ENCODE measurements around the gene POMC. TPM values are rescaled to one million over a fixed set of nuclear protein-coding genes. Genes with fewer than 3 reads are reported as not detected.

Gene POMC
- total and polyA plus RNA-seq, 2 donors (not counting 1 experiment from before 2014, with no cell fraction given), result 3.4 to 16.7 TPM

GRCh38 chr2:25123682-25124081 lies 44.7 kb downstream of the POMC start:
- no peak overlapping the region for H3K27ac ChIP-seq (ENCODE audit: low read length in 2 of 2)
- Mint-ChIP-seq H3K9me3 (ENCODE audit: insufficient read depth) (no peaks in the 10 kb centered on the region), H3K27me3 (peaks cover 6% of the 10 kb centered on the region), H3K4me3 (no peak overlapping the region), H3K4me1 (no peaks in the 10 kb centered on the region), H3K27ac (no peak overlapping the region)
- H3K4me3 ChIP-seq (ENCODE audit: control extremely low read depth in 1 of 5, extremely low read depth in 1 of 5, insufficient read depth in 1 of 5, low read depth in 2 of 5, low read length in 4 of 5), result no peak overlapping the region
- DNase-seq (no peak), ATAC-seq (ENCODE audit: low read depth) (no peak)
- no peak overlapping the region for H2AFZ ChIP-seq (ENCODE audit: insufficient read depth, low read depth, low read length, poor library complexity, severe bottlenecking)
- H3K36me3 ChIP-seq (replicated peaks in 1 of 2; ENCODE audit: control extremely low read depth in 1 of 2, control insufficient read depth in 1 of 2, extremely low read depth in 1 of 2, insufficient read depth in 2 of 2, low read length in 1 of 2), result no peaks in the 10 kb centered on the region
- H4K20me1 ChIP-seq (ENCODE audit: control insufficient read depth, insufficient read depth, low read length, poor library complexity, severe bottlenecking), result no peaks in the 10 kb centered on the region
- ChIA-PET POLR2A (no interaction called here), CTCF (no interaction called here)
- H3K4me2 ChIP-seq (replicated peaks; ENCODE audit: low read depth, low read length, poor library complexity, severe bottlenecking), result no peak overlapping the region
- intact Hi-C loops (cut with micrococcal nuclease), result no loop called here
- no peak for TF ChIP-seq EZH2 (IDR thresholded peaks at IDR 0.05; ENCODE audit: borderline replicate concordance, insufficient read depth, low read depth, low read length, poor library complexity, severe bottlenecking)
- no peak overlapping the region for H3K9ac ChIP-seq (ENCODE audit: low read length)
- peaks cover 0 to 1% of the 10 kb centered on the region in 2 donors for H3K4me1 ChIP-seq (ENCODE audit: control insufficient read depth in 2 of 2, insufficient read depth in 2 of 2, low read length in 2 of 2)
- H3K9me3 ChIP-seq (ENCODE audit: control extremely low read depth in 1 of 3, control insufficient read depth in 2 of 3, insufficient read depth in 1 of 3, low read length in 2 of 3), result peaks cover 0 to 2% (median 0%) of the 10 kb centered on the region in 3 donors
- H3K79me2 ChIP-seq (ENCODE audit: control insufficient read depth, insufficient read depth, low read length), result no peaks in the 10 kb centered on the region
- WGBS (ENCODE audit: insufficient coverage), result 22% methylated on average over 1 of the region's 5 CpGs
- no peaks in the 10 kb centered on the region for H3K27me3 ChIP-seq (replicated peaks in 1 of 4; ENCODE audit: control extremely low read depth in 1 of 4, control insufficient read depth in 3 of 4, insufficient read depth in 4 of 4, low read length in 3 of 4)

- Histone ChIP-seq H3K4me3 (ENCODE audit: control extremely low read depth in 1 of 5, extremely low read depth in 1 of 5, insufficient read depth in 1 of 5, low read depth in 2 of 5, low read length in 4 of 5) (no peak overlapping the region), H3K9ac (ENCODE audit: low read length) (no peak overlapping the region), H3K4me1 (ENCODE audit: control insufficient read depth in 2 of 2, insufficient read depth in 2 of 2, low read length in 2 of 2) (no peaks in the 10 kb centered on the region), H4K20me1 (ENCODE audit: control insufficient read depth, insufficient read depth, low read length, poor library complexity, severe bottlenecking) (no peaks in the 10 kb centered on the region), H2AFZ (ENCODE audit: insufficient read depth, low read depth, low read length, poor library complexity, severe bottlenecking) (no peak overlapping the region), H3K27me3 (replicated peaks in 1 of 4; ENCODE audit: control extremely low read depth in 1 of 4, control insufficient read depth in 3 of 4, insufficient read depth in 4 of 4, low read length in 3 of 4) (no peaks in the 10 kb centered on the region), H3K36me3 (replicated peaks in 1 of 2; ENCODE audit: control extremely low read depth in 1 of 2, control insufficient read depth in 1 of 2, extremely low read depth in 1 of 2, insufficient read depth in 2 of 2, low read length in 1 of 2) (no peaks in the 10 kb centered on the region), H3K27ac (ENCODE audit: low read length in 2 of 2) (no peak overlapping the region), H3K79me2 (ENCODE audit: control insufficient read depth, insufficient read depth, low read length) (no peaks in the 10 kb centered on the region), H3K4me2 (replicated peaks; ENCODE audit: low read depth, low read length, poor library complexity, severe bottlenecking) (no peak overlapping the region), H3K9me3 (ENCODE audit: control extremely low read depth in 1 of 3, control insufficient read depth in 2 of 3, insufficient read depth in 1 of 3, low read length in 2 of 3) (no peaks in the 10 kb centered on the region)
- H3K9me3 Mint-ChIP-seq (ENCODE audit: insufficient read depth), result no peaks in the 10 kb centered on the region
- DNase-seq (no peak), ATAC-seq (ENCODE audit: low read depth) (no peak)
- H3K27ac Mint-ChIP-seq, result no peak overlapping the region
- no peaks in the 10 kb centered on the region for H3K4me1 Mint-ChIP-seq
- ChIA-PET CTCF (no interaction called here), POLR2A (no interaction called here)
- WGBS (ENCODE audit: insufficient coverage), result 89% methylated on average over 3 of the region's 3 CpGs
- intact Hi-C loops (cut with micrococcal nuclease), result no loop called here
- H3K4me3 Mint-ChIP-seq, result no peak overlapping the region
- peaks cover 10% of the 10 kb centered on the region for H3K27me3 Mint-ChIP-seq
- TF ChIP-seq CTCF (IDR thresholded peaks at IDR 0.05) (no peak), EZH2 (IDR thresholded peaks at IDR 0.05; ENCODE audit: borderline replicate concordance, insufficient read depth, low read depth, low read length, poor library complexity, severe bottlenecking) (no peak)
Measured at GRCh38 chr2:25122367-25122766, 46.0 kb downstream of the POMC start.
